CD1c-positive myeloid dendritic cell (primary cell): ENCODE measurements around the gene SLAMF6.
"Not testable (repeated sequence)": the region's sequence is repeated elsewhere in the genome, so short reads cannot be mapped to it uniquely, and the experiment has no call there.

Experiments
- DNase-seq: peaks from one replicate; pipeline ENCODE4 v3.0.0-alpha.2; 2016; ENCODE audit errors: extremely low spot score

Gene SLAMF6

GRCh38 chr1:160504651-160505050, 18.4 kb downstream of the SLAMF6 start:
- no peak for DNase-seq

GRCh38 chr1:160503087-160503486, 20.0 kb downstream of the SLAMF6 start:
- DNase-seq, result no peak

GRCh38 chr1:160500321-160500990, 22.6 kb downstream of the SLAMF6 start:
- DNase-seq, result no peak

GRCh38 chr1:160499631-160500030, 23.4 kb downstream of the SLAMF6 start:
- DNase-seq, result peak; percentile 76

- DNase-seq, result not testable (repeated sequence)
These were observed 24.6 kb downstream of the SLAMF6 start for GRCh38 chr1:160498301-160499065.

- no peak for DNase-seq
These were observed 26.7 kb downstream of the SLAMF6 start for GRCh38 chr1:160496334-160496733.

- no peak for DNase-seq
These were observed 28.4 kb downstream of the SLAMF6 start for GRCh38 chr1:160494620-160495019.

GRCh38 chr1:160492617-160493016, 30.4 kb downstream of the SLAMF6 start:
- no peak for DNase-seq

- no peak for DNase-seq
These were observed 31.1 kb downstream of the SLAMF6 start for GRCh38 chr1:160491981-160492380.

GRCh38 chr1:160491017-160491416, 32.0 kb downstream of the SLAMF6 start:
- DNase-seq, result no peak

- no peak for DNase-seq
These were observed 33.4 kb downstream of the SLAMF6 start for GRCh38 chr1:160489513-160490261.

- no peak for DNase-seq
These were observed 34.6 kb downstream of the SLAMF6 start for GRCh38 chr1:160488347-160489058.

- DNase-seq, result no peak
These were observed 36.6 kb downstream of the SLAMF6 start for GRCh38 chr1:160486453-160486852.

- DNase-seq, result no peak
These were observed 39.4 kb downstream of the SLAMF6 start for GRCh38 chr1:160483505-160484185.

- no peak for DNase-seq
These were observed 41.0 kb downstream of the SLAMF6 start for GRCh38 chr1:160481979-160482596.

GRCh38 chr1:160480781-160481180, 42.3 kb downstream of the SLAMF6 start:
- not testable (repeated sequence) for DNase-seq

GRCh38 chr1:160479091-160479490, 44.0 kb downstream of the SLAMF6 start:
- DNase-seq, result not testable (repeated sequence)

GRCh38 chr1:160474392-160475242, 48.4 kb downstream of the SLAMF6 start:
- peak; percentile 47 for DNase-seq

GRCh38 chr1:160472112-160472511, 50.9 kb downstream of the SLAMF6 start:
- no peak for DNase-seq

GRCh38 chr1:160471253-160471652, 51.8 kb downstream of the SLAMF6 start:
- DNase-seq, result no peak
